Neural progenitor cell (in vitro differentiated cells): ENCODE data around the gene PTPN2. TPM values are rescaled to one million over a fixed set of nuclear protein-coding genes. Genes with fewer than 3 reads are reported as not detected.
A peak's percentile ranks its signal among the peaks of the same experiment; 100 is the strongest.

Experiments used
- DNase-seq: peaks from one replicate; pipeline ENCODE4 v3.0.0-alpha.2; 2016; ENCODE audit warnings: low spot score
- H2AFZ ChIP-seq: fragments of 200-600 bp; sonication (generic); replicated peaks from 2 replicates; pipeline ENCODE4 v1.6.1; 2016; ENCODE audit warnings: antibody characterized with exemption
- H3F3A ChIP-seq: fragments of 200-600 bp; sonication (generic); 2 replicates; pipeline ENCODE4 v1.6.1; 2016; ENCODE audit warnings: antibody characterized with exemption, low read depth
- H3K27ac ChIP-seq: fragments of 200-600 bp; sonication (generic); 2 replicates; pipeline ENCODE4 v1.5.1; 2016; ENCODE audit warnings: mild to moderate bottlenecking
- H3K27me3 ChIP-seq: fragments of 200-600 bp; sonication (generic); 2 replicates; pipeline ENCODE4 v1.6.1; 2016; ENCODE audit warnings: mild to moderate bottlenecking, moderate library complexity
- H3K36me3 ChIP-seq: fragments of 200-600 bp; sonication (generic); 2 replicates; pipeline ENCODE4 v1.5.1; 2016
- H3K4me1 ChIP-seq: fragments of 200-600 bp; sonication (generic); 2 replicates; pipeline ENCODE4 v1.6.1; 2016; ENCODE audit warnings: mixed run types
- H3K4me2 ChIP-seq: fragments of 200-600 bp; sonication (generic); 2 replicates; pipeline ENCODE4 v1.6.1; 2016
- H3K4me3 ChIP-seq: fragments of 200-600 bp; sonication (generic); 2 replicates; pipeline ENCODE4 v1.5.1; 2016
- H3K79me2 ChIP-seq: fragments of 200-600 bp; sonication (generic); 2 replicates; pipeline ENCODE4 v1.6.1; 2016; ENCODE audit warnings: low read depth
- H3K9ac ChIP-seq: fragments of 200-600 bp; sonication (generic); 2 replicates; pipeline ENCODE4 v1.6.1; 2016
- H3K9me3 ChIP-seq: fragments of 200-600 bp; sonication (generic); 2 replicates; pipeline ENCODE4 v1.5.1; 2016; ENCODE audit warnings: low read depth
- H4K20me1 ChIP-seq: fragments of 200-600 bp; sonication (generic); 2 replicates; pipeline ENCODE4 v1.6.1; 2016; ENCODE audit warnings: low read depth
- H3K27ac Mint-ChIP-seq: 3 replicates; pipeline ENCODE4 v1.8.0; 2021; ENCODE audit warnings: mixed read lengths
- H3K27me3 Mint-ChIP-seq: 2 replicates; pipeline ENCODE4 v1.8.0; 2022; ENCODE audit warnings: low read depth, mild to moderate bottlenecking, inconsistent platforms, moderate library complexity, mixed read lengths; ENCODE audit not compliant: insufficient read depth
- H3K36me3 Mint-ChIP-seq: 3 replicates; pipeline ENCODE4 v1.8.0; 2021; ENCODE audit warnings: mixed read lengths
- H3K4me1 Mint-ChIP-seq: 3 replicates; pipeline ENCODE4 v1.8.0; 2021; ENCODE audit warnings: mixed read lengths
- H3K4me3 Mint-ChIP-seq: 3 replicates; pipeline ENCODE4 v1.8.0; 2021; ENCODE audit warnings: mild to moderate bottlenecking, moderate library complexity, mixed read lengths
- H3K9me3 Mint-ChIP-seq: 3 replicates; pipeline ENCODE4 v1.8.0; 2020; ENCODE audit warnings: mixed read lengths
- CTCF ChIP-seq: fragments of 200-600 bp; sonication (generic); IDR thresholded peaks from 2 replicates; pipeline ENCODE4 v1.5.1; 2017; ENCODE audit warnings: antibody characterized with exemption, mild to moderate bottlenecking
- EZH2 ChIP-seq: fragments of 200-600 bp; sonication (generic); IDR thresholded peaks from 2 replicates; pipeline ENCODE4 v1.6.1; 2017; ENCODE audit warnings: antibody characterized with exemption, mild to moderate bottlenecking, moderate library complexity
- EZH2phosphoT487 ChIP-seq: fragments of 200-600 bp; sonication (generic); IDR thresholded peaks from 2 replicates; pipeline ENCODE4 v1.6.1; 2017; ENCODE audit warnings: antibody characterized with exemption
- total RNA-seq: library from RNA; depleted of rRNA; stranded (reverse); fragments of >200 nt; gene quantifications from 2 replicates; pipeline ENCODE4 v1.2.3, GENCODE V29; 2015; ENCODE audit warnings: low replicate concordance

The PTPN2 gene
- total RNA-seq, 1 donor from 2014 or later, result 57.9 TPM

DNA sequence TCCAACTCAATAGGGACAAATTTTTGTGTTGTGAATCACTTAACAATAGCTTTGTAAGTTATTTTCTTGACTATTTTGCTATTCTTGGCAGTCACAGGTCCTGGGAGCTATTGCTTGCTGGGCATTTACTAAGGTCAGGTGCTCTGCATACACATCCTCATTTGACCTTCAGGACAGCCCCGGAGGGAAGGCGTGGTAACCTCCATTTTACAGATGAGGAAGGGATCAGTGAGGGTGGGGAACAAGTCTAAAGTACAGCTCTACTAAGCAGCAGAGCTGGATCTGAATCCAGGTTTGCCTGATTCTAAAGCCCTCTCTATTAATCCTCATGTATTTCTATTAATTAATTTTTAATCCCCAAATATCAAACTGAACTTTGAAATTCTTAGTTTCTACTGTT is 58.8 kb downstream of the PTPN2 start:
- no peak overlapping the region for H3K27ac ChIP-seq
- H3K4me3 Mint-ChIP-seq, result no peak overlapping the region
- no peaks in the 10 kb centered on the region for H3F3A ChIP-seq
- H3K4me2 ChIP-seq, result no peak overlapping the region
- H3K4me3 ChIP-seq, result no peak overlapping the region
- H3K27me3 Mint-ChIP-seq, result no peaks in the 10 kb centered on the region
- DNase-seq, result no peak
- no peaks in the 10 kb centered on the region for H3K27me3 ChIP-seq
- peaks cover 25% of the 10 kb centered on the region for H3K36me3 Mint-ChIP-seq
- H4K20me1 ChIP-seq, result no peaks in the 10 kb centered on the region
- H3K9me3 ChIP-seq, result peaks cover 6% of the 10 kb centered on the region
- peaks cover 11% of the 10 kb centered on the region for H3K9me3 Mint-ChIP-seq
- no peak overlapping the region for H2AFZ ChIP-seq
- no peaks in the 10 kb centered on the region for H3K4me1 Mint-ChIP-seq
- H3K27ac Mint-ChIP-seq, result no peak overlapping the region
- H3K4me1 ChIP-seq, result peaks cover 6% of the 10 kb centered on the region
- H3K9ac ChIP-seq, result no peak overlapping the region
- TF ChIP-seq CTCF (no peak), EZH2phosphoT487 (no peak), EZH2 (no peak)
- H3K36me3 ChIP-seq, result peaks cover 11% of the 10 kb centered on the region
- peaks cover 3% of the 10 kb centered on the region for H3K79me2 ChIP-seq

DNA sequence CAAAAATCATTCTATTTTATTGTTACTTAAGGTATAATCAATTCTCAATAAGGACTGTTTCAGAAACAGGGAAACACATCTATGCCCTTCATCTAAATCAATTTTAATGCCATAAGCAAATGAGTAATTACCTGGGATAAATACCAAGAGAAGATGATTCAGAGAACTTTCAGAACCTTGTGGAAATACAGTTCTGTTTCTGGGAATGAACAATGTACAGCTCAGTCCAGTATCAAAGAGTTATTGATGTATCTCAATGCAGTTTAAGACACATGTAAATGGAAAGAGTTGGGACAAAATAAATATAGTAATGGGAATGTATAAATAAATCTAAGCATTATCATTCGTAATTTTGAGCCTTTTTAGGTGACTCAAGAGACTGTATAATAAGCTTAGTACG is 60.1 kb downstream of the PTPN2 start:
- peaks cover 8% of the 10 kb centered on the region for H3K9me3 Mint-ChIP-seq
- H3K4me3 ChIP-seq, result no peak overlapping the region
- no peaks in the 10 kb centered on the region for H4K20me1 ChIP-seq
- H3K36me3 Mint-ChIP-seq, result peaks cover 18% of the 10 kb centered on the region
- no peak for TF ChIP-seq EZH2
- TF ChIP-seq CTCF, result no peak
- TF ChIP-seq EZH2phosphoT487, result no peak
- peaks cover 10% of the 10 kb centered on the region for H3K4me1 Mint-ChIP-seq
- H3K27me3 Mint-ChIP-seq, result no peaks in the 10 kb centered on the region
- no peaks in the 10 kb centered on the region for H3K27me3 ChIP-seq
- no peak for DNase-seq
- H3F3A ChIP-seq, result no peaks in the 10 kb centered on the region
- no peak overlapping the region for H3K27ac Mint-ChIP-seq
- no peak overlapping the region for H3K4me2 ChIP-seq
- H3K9me3 ChIP-seq, result peaks cover 6% of the 10 kb centered on the region
- H3K4me1 ChIP-seq, result peaks cover 6% of the 10 kb centered on the region
- H3K36me3 ChIP-seq, result peaks cover 11% of the 10 kb centered on the region
- peaks cover 3% of the 10 kb centered on the region for H3K79me2 ChIP-seq
- no peak overlapping the region for H3K9ac ChIP-seq
- no peak overlapping the region for H3K4me3 Mint-ChIP-seq
- no peak overlapping the region for H2AFZ ChIP-seq
- H3K27ac ChIP-seq, result no peak overlapping the region

DNA sequence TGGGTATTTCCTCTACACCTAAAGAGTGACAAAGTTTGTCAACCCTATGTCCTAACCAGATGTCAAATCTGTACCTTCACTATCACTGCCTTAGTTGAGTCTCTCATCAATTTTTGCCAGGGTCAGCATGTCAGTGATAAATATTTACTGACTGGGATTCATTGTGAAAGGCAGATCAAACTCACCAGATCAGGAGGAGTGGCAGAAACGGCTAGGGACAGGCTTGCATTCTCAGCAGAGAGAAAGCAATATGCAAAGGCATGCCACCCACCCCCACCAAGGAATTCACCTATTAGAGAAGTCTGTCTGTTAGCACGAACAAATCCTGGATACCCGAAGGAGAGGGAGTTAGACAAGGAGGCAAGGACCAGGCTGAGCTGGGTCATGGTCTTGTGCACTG is 62.6 kb downstream of the PTPN2 start:
- H3K36me3 ChIP-seq, result no peaks in the 10 kb centered on the region
- H3K4me2 ChIP-seq, result no peak overlapping the region
- H3K27me3 Mint-ChIP-seq, result no peaks in the 10 kb centered on the region
- H3K27ac Mint-ChIP-seq, result no peak overlapping the region
- H3F3A ChIP-seq, result no peaks in the 10 kb centered on the region
- H3K9me3 Mint-ChIP-seq, result no peaks in the 10 kb centered on the region
- peaks cover 10% of the 10 kb centered on the region for H3K4me1 Mint-ChIP-seq
- no peak overlapping the region for H3K27ac ChIP-seq
- peaks cover 6% of the 10 kb centered on the region for H3K4me1 ChIP-seq
- no peak for TF ChIP-seq EZH2phosphoT487
- no peak for TF ChIP-seq EZH2
- TF ChIP-seq CTCF, result no peak
- no peaks in the 10 kb centered on the region for H3K79me2 ChIP-seq
- no peaks in the 10 kb centered on the region for H3K27me3 ChIP-seq
- no peak overlapping the region for H3K4me3 Mint-ChIP-seq
- H3K9ac ChIP-seq, result no peak overlapping the region
- no peaks in the 10 kb centered on the region for H4K20me1 ChIP-seq
- peaks cover 11% of the 10 kb centered on the region for H3K36me3 Mint-ChIP-seq
- no peak overlapping the region for H2AFZ ChIP-seq
- no peaks in the 10 kb centered on the region for H3K9me3 ChIP-seq
- DNase-seq, result peak; percentile 40
- no peak overlapping the region for H3K4me3 ChIP-seq
